Adrenal gland (tissue), 12 donors: Measurements from ENCODE around the gene CHST14. TPM values are rescaled to one million over a fixed set of nuclear protein-coding genes. Genes with fewer than 3 reads are reported as not detected.

ENCODE experiments used
- DNase-seq, 7 donors: peaks; one replicate each; pipeline ENCODE4 v3.0.0-alpha.2; 2019 to 2020
- H3K27ac ChIP-seq, 5 donors: fragments of 200-600 bp; sonication (generic) in 4 of 5; 1 replicate in 3 of 5; 2 replicates in 2 of 5; pipeline versions ENCODE4 v1.5.1 to v1.8.0; 2016 to 2020; ENCODE audit warnings: mild to moderate bottlenecking in 1 of 5
- H3K27me3 ChIP-seq: fragments of 200-600 bp; 2 replicates; pipeline ENCODE4 v1.8.0; 2021
- H3K36me3 ChIP-seq, 2 donors: fragments of 200-600 bp; replicated peaks in 1 of 2; 1 replicate in 1 of 2; 2 replicates in 1 of 2; pipeline versions ENCODE4 v1.5.1 to v1.8.0; 2018 to 2022
- H3K4me1 ChIP-seq, 2 donors: fragments of 200-600 bp; replicated peaks in 1 of 2; 1 replicate in 1 of 2; 2 replicates in 1 of 2; pipeline versions ENCODE4 v1.5.1 to v1.8.0; 2018 to 2021
- H3K4me3 ChIP-seq, 4 donors: fragments of 200-600 bp; sonication (generic) in 3 of 4; one replicate each; pipeline ENCODE4 v1.5.1; 2016 to 2018
- H3K9me3 ChIP-seq, 3 donors: fragments of 200-600 bp; sonication (generic) in 1 of 3; replicated peaks in 1 of 3; 1 replicate in 2 of 3; 2 replicates in 1 of 3; pipeline versions ENCODE4 v1.5.1 to v1.8.0; 2016 to 2021
- POLR2A ChIP-seq, 2 donors: fragments of 450-650 bp; IDR thresholded peaks; one replicate each; pipeline ENCODE4 v1.6.1; 2017; ENCODE audit warnings: antibody characterized with exemption in 2 of 2, mild to moderate bottlenecking in 2 of 2, moderate library complexity in 1 of 2
- WGBS, 4 donors: extraction: QIAGEN DNeasy Blood & Tissue Kit in 2 of 4; methylation state at CpG; one replicate each; pipeline versions ENCODE4 v1.1.5 to v1.1.7; 2013 to 2017; 5-methylcytosine and 5-hydroxymethylcytosine counted together
- intact Hi-C, 2 donors: fragments of 100-400 bp; cut with DNase I; formaldehyde crosslinking; loops; one replicate each; pipeline versions ENCODE4 v1.14.1 to v1.15.0; 2022 to 2023
- polyA plus RNA-seq, 3 donors: library from polyadenylated mRNA; stranded (reverse); fragments of 200-250 nt in 2 of 3; fragments of 350-450 nt in 1 of 3; fragmentation: Illumina TruSeq in 1 of 3; extraction: RNeasy Lipid Tissue Mini Kit (QIAGEN cat#74804) in 1 of 3; gene quantifications; one replicate each; pipeline ENCODE4 v1.2.3, GENCODE V29; 2013 to 2014
- total RNA-seq, 9 donors: library from RNA; depleted of rRNA in 4 of 9; stranded (reverse); fragments of >200 nt in 4 of 9; fragments of 120-200 nt in 1 of 9; fragmentation: NEBNext Ultra II Directional in 1 of 9; extraction: Animal tissue kit (Norgen Biotek cat#: 25700) in 1 of 9; gene quantifications; one replicate each; pipeline versions ENCODE4 v1.1.0 to v1.2.4, GENCODE V29; 2013 to 2023
- TF ChIP-seq, protein P1 (sequence below), 6 experiments: fragments of 450-650 bp in 4 of 6; fragments of 200-600 bp in 2 of 6; sonication (generic) in 1 of 6; IDR thresholded peaks; 1 replicate in 5 of 6; 2 replicates in 1 of 6; pipeline versions ENCODE4 v1.5.1 to v1.8.0; 2016 to 2021; ENCODE audit warnings: antibody characterized with exemption in 6 of 6, mild to moderate bottlenecking in 2 of 6, moderate library complexity in 1 of 6
- donor health status: healthy with polysubstance abuse.
- donor health status: Bipolar disorder and iron deficiency.
- donor health status: DM: yes; HTN: yes; CAD: no.
- donor health status: DM: no; HTN: no; CAD: no.
- donor health status: DM: no; HTN: no; CAD: no.
- donor health status: DM: yes; HTN: yes; CAD: no.

Gene CHST14
- total and polyA plus RNA-seq, 12 donors = 5.0 to 20.6 (median 10.0) TPM

- no peaks in the 10 kb centered on the region for H3K9me3 ChIP-seq
- H3K4me1 ChIP-seq = peaks cover 23 to 33% of the 10 kb centered on the region in 2 donors
- no peak overlapping the region for H3K27ac ChIP-seq
- DNase-seq = peak in 2 of 7 donors; percentile 43 to 49
- peaks cover 4% of the 10 kb centered on the region for H3K27me3 ChIP-seq
- no peak for TF ChIP-seq POLR2A (IDR thresholded peaks at IDR 0.05)
- TF ChIP-seq, protein P1, sequence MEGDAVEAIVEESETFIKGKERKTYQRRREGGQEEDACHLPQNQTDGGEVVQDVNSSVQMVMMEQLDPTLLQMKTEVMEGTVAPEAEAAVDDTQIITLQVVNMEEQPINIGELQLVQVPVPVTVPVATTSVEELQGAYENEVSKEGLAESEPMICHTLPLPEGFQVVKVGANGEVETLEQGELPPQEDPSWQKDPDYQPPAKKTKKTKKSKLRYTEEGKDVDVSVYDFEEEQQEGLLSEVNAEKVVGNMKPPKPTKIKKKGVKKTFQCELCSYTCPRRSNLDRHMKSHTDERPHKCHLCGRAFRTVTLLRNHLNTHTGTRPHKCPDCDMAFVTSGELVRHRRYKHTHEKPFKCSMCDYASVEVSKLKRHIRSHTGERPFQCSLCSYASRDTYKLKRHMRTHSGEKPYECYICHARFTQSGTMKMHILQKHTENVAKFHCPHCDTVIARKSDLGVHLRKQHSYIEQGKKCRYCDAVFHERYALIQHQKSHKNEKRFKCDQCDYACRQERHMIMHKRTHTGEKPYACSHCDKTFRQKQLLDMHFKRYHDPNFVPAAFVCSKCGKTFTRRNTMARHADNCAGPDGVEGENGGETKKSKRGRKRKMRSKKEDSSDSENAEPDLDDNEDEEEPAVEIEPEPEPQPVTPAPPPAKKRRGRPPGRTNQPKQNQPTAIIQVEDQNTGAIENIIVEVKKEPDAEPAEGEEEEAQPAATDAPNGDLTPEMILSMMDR (IDR thresholded peaks at IDR 0.05) = no peak
- intact Hi-C loops = no loop called here
- WGBS, 4 donors = 5 to 20% (median 9%) methylated on average over 10 to 39 of the region's 39 CpGs
- H3K4me3 ChIP-seq = peak overlapping the region in 1 of 4 donors; percentile 53
- no peaks in the 10 kb centered on the region for H3K36me3 ChIP-seq
Measured at GRCh38 chr15:40436116-40436891, 34.5 kb upstream of the CHST14 start.

- Histone ChIP-seq H3K27me3 (peaks cover 4% of the 10 kb centered on the region), H3K27ac (no peak overlapping the region), H3K4me1 (peaks cover 23 to 34% of the 10 kb centered on the region in 2 donors), H3K4me3 (peak overlapping the region in 1 of 4 donors; percentile 53), H3K36me3 (no peaks in the 10 kb centered on the region), H3K9me3 (no peaks in the 10 kb centered on the region)
- no peak for DNase-seq
- 42 to 51% (median 46%) methylated on average over 13 to 17 of the region's 17 CpGs for WGBS, 4 donors
- no peak for TF ChIP-seq POLR2A (IDR thresholded peaks at IDR 0.05)
- intact Hi-C loops = no loop called here
Measured at GRCh38 chr15:40436892-40437751, 33.7 kb upstream of the CHST14 start.

DNA sequence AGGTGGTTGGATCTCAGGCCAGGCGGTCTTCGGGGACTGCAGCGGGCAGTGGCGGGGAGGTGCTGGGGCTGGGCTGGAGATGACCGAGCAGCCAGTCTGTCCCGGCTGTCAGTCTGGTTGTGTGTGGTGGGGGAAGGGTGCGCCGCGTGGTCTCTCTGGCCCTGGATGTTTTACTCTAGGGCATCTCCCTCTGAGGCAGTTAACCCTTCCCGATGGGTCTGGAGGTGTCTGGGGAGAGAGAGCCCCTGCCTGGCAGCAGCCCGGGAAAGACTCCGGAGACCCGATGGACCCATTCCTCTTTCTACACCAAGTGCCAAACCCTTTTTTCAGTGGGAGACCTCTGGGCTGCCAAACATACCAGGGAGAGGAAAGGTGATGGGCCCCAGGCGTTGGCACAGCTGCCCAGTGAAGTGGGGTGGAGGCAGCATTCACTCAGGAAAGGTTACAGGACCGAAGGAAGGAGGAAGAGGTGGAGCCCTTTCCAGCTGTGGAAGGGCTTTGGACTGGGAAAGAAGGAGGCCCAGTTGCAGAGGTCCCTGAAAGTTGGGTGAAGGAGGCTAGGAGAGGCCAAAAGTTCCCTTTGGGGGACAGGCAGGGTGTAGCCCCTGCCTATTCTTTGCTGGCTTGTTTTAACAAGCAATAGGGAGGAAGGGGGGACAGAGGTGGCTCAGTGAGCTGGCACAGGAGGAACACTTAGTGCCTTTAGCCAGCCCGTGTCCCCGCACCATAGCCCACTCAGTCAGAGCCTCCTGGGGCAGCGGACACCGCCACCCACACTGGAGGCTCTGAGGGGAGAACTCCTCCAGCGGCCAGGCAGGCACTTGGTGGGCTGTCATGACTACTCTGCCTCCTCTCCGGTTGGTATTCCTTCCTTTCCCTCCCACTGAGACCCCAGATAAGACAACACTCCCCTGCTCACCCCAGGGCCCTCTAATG lies 32.8 kb upstream of the CHST14 start:
- H3K27me3 ChIP-seq = peaks cover 4% of the 10 kb centered on the region
- no peaks in the 10 kb centered on the region for H3K36me3 ChIP-seq
- no peak overlapping the region for H3K4me3 ChIP-seq
- peak overlapping the region in 1 of 5 donors; percentile 94 for H3K27ac ChIP-seq
- TF ChIP-seq, protein P1 (IDR thresholded peaks at IDR 0.05) = no peak
- no peak for TF ChIP-seq POLR2A (IDR thresholded peaks at IDR 0.05)
- intact Hi-C loops = no loop called here
- H3K4me1 ChIP-seq = peaks cover 31 to 43% of the 10 kb centered on the region in 2 donors
- no peak for DNase-seq
- H3K9me3 ChIP-seq = no peaks in the 10 kb centered on the region
- 66 to 74% (median 69%) methylated on average over 7 to 21 of the region's 21 CpGs for WGBS, 4 donors

GRCh38 chr15:40438712-40439111 lies 32.1 kb upstream of the CHST14 start:
- 29 to 42% (median 37%) methylated on average over 12 of the region's 12 CpGs for WGBS, 4 donors

More at GRCh38 chr15:40438712-40439111, 32.1 kb upstream of the CHST14 start:
- intact Hi-C loops = no loop called here
- peak in 6 of 7 donors; percentile 43 to 70 (median 68) for DNase-seq
- TF ChIP-seq POLR2A (IDR thresholded peaks at IDR 0.05) = no peak
- TF ChIP-seq, protein P1 (IDR thresholded peaks at IDR 0.05) = no peak
- Histone ChIP-seq H3K4me1 (peaks cover 38 to 50% of the 10 kb centered on the region in 2 donors), H3K4me3 (no peak overlapping the region), H3K36me3 (no peaks in the 10 kb centered on the region), H3K27ac (peak overlapping the region in 3 of 5 donors; percentile 72 to 94 (median 81)), H3K9me3 (no peaks in the 10 kb centered on the region), H3K27me3 (peaks cover 4% of the 10 kb centered on the region)
